Measurements from ENCODE around the gene SLC12A7.

The SLC12A7 gene

DNA sequence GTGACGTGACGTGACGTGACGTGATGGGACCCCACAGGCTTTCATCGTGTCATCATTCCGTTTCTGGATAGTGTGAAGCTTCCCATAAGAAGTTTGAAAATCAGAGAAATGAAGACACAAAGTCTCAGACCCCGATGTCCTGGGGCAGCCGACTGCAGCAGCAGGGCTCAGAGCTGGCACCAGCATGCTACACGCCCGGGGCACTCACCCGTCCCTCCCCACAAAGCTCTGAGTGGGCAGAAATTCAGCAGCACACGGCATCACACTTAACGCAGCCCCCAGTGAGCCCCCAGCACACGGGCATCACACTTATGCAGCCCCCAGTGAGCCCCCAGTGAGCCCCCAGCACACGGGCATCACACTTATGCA lies 42.2 kb downstream of the SLC12A7 start:
- H3K4me3 ChIP-seq (ENCODE audit: low read depth, low read length): no peak overlapping the region
- TF ChIP-seq CTCF (IDR thresholded peaks at IDR 0.05; ENCODE audit: low read depth, low read length): no peak
- DNase-seq (ENCODE audit: low read depth, low spot score): no peak
- in situ Hi-C loops (cut with HindIII; ENCODE audit: low sequenced_read_pairs): no loop called here

DNA sequence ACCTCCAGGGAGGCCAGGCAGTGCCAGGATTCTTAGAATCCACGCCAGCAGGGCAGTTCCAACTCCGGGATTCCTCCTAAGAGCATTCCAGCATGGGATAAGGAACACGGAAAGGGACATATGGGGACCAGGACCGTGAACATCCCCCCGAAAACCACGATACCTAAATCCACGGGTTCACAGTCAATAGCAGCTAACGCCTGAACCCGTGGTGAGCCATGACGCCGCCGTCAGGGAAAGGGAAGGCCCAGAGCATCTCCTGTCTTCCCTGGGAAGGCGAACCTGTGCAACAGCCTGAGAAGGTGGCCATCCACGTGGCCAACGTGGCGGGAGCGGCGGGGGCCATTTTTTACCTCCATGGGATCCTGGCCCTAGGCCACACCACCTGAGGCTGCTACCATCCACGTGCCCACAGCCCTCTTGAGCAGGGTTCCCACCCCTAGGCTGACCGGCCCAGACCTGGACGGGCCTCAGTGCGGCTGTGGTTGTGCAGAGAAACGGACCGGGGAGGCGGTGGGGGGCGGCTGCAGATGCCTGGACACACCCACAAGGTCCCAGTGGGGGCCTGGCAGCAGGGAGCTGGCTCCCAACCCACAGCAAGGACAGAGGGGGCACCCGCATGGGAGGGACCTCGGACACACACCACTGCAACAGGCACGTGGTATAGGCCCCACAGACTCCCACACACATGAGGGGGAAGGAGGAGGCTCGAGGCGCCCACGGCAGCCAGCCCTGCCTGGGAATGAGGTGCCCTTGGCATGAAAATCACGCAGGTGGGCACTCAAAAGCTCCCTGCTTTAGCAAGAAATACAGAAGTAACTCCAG lies 42.8 kb downstream of the SLC12A7 start:
- in situ Hi-C loops (cut with HindIII; ENCODE audit: low sequenced_read_pairs): no loop called here
- no peak overlapping the region for H3K4me3 ChIP-seq (ENCODE audit: low read depth, low read length)
- DNase-seq (ENCODE audit: low read depth, low spot score): no peak
- TF ChIP-seq CTCF (IDR thresholded peaks at IDR 0.05; ENCODE audit: low read depth, low read length): no peak

- no peak for DNase-seq (ENCODE audit: low read depth, low spot score)
- H3K4me3 ChIP-seq (ENCODE audit: low read depth, low read length): no peak overlapping the region
- in situ Hi-C loops (cut with HindIII; ENCODE audit: low sequenced_read_pairs): no loop called here
- no peak for TF ChIP-seq CTCF (IDR thresholded peaks at IDR 0.05; ENCODE audit: low read depth, low read length)
These were observed 43.5 kb downstream of the SLC12A7 start for GRCh38 chr5:1068204-1068894.

- TF ChIP-seq CTCF (IDR thresholded peaks at IDR 0.05; ENCODE audit: low read depth, low read length): no peak
- no peak for DNase-seq (ENCODE audit: low read depth, low spot score)
- in situ Hi-C loops (cut with HindIII; ENCODE audit: low sequenced_read_pairs): no loop called here
- no peak overlapping the region for H3K4me3 ChIP-seq (ENCODE audit: low read depth, low read length)
These were observed 44.4 kb downstream of the SLC12A7 start for GRCh38 chr5:1067141-1068121.

DNA sequence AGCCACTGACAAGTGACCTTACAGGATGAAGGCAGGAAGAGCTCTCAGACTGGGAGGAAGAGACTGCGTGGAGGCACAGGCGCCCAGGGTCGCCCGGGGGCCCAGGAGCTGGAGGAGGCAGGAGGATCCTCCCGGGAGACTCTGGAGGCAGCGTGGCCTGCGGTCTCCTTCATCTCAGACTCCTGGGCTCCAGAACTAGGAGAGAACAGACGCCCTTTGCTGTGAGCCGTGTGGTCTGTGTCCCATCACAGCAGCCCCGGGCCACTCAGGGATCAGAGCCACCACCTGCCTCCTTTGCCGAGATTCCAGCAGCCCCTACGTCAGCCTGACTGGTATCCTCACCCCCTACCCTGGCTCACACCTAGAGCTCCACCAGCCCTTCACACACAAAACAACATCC lies 45.2 kb downstream of the SLC12A7 start:
- H3K4me3 ChIP-seq (ENCODE audit: low read depth, low read length): no peak overlapping the region

More for the DNA sequence above, 45.2 kb downstream of the SLC12A7 start:
- in situ Hi-C loops (cut with HindIII; ENCODE audit: low sequenced_read_pairs): no loop called here
- TF ChIP-seq CTCF (IDR thresholded peaks at IDR 0.05; ENCODE audit: low read depth, low read length): no peak
- DNase-seq (ENCODE audit: low read depth, low spot score): no peak
